AG04450 (cell line): ENCODE measurements around the gene IGSF6. TPM values are rescaled to one million over a fixed set of nuclear protein-coding genes. Genes with fewer than 3 reads are reported as not detected.
"Not testable (repeated sequence)": the region's sequence is repeated elsewhere in the genome, so short reads cannot be mapped to it uniquely, and the experiment has no call there.

Source experiments
- CTCF ChIA-PET: fragments of 300-600, 350-600 bp; formaldehyde crosslinking; extraction: SDS; loops from one replicate; lab custom pipeline; 2022; ENCODE audit warnings: antibody characterized with exemption, inconsistent platforms; lab: Charles Lee
- POLR2A ChIA-PET: fragments of 350-600 bp; formaldehyde crosslinking; extraction: SDS; loops from one replicate; lab custom pipeline; 2021; ENCODE audit warnings: antibody characterized with exemption, inconsistent platforms; lab: Yijun Ruan, JAX
- DNase-seq: peaks from one replicate; pipeline ENCODE4 v3.0.0-alpha.2; 2011; ENCODE audit warnings: low read depth, low spot score
- H3K27ac ChIP-seq: one replicate; pipeline ENCODE4 v1.5.1; 2012; ENCODE audit warnings: low read depth, low read length, control low read depth
- H3K27me3 ChIP-seq: one replicate; pipeline ENCODE4 v1.6.0; 2012; ENCODE audit warnings: low read length; ENCODE audit not compliant: control insufficient read depth, insufficient read depth
- H3K4me3 ChIP-seq: 2 replicates; pipeline ENCODE4 v1.5.1; 2011; ENCODE audit warnings: mild to moderate bottlenecking, low read depth, low read length, control low read depth
- H3K9me3 ChIP-seq: 2 replicates; pipeline ENCODE4 v1.5.1; 2012; ENCODE audit warnings: low read length; ENCODE audit not compliant: control insufficient read depth, insufficient read depth
- CTCF ChIP-seq: IDR thresholded peaks from 2 replicates; pipeline ENCODE4 v1.5.1; 2011; ENCODE audit warnings: low read depth, low read length, control low read depth, inconsistent platforms
- polyA plus RNA-seq: library from polyadenylated mRNA; depleted of rRNA; stranded (reverse); fragments of >200 nt; gene quantifications from 2 replicates; pipeline ENCODE4 v1.2.3, GENCODE V29; 2011

IGSF6 gene
- polyA plus RNA-seq, 1 experiment = not detected

GRCh38 chr16:21630866-21631265 is 21.5 kb downstream of the IGSF6 start:
- DNase-seq, H3K27me3 ChIP-seq, H3K9me3 ChIP-seq, H3K4me3 ChIP-seq, POLR2A ChIA-PET, H3K27ac ChIP-seq: not testable (repeated sequence)
- CTCF ChIA-PET = interaction anchor here (0.8 to 2.1 kb wide), 2 partner anchors 11 to 26 kb away, joined by 3 to 8 read pairs; no protein-coding TSS in a partner anchor

GRCh38 chr16:21629616-21630539 is 22.5 kb downstream of the IGSF6 start:
- CTCF ChIA-PET = interaction anchor here (0.8 to 2.1 kb wide), 2 partner anchors 12 to 27 kb away, joined by 3 to 8 read pairs; no protein-coding TSS in a partner anchor
- H3K27me3 ChIP-seq, H3K4me3 ChIP-seq, H3K9me3 ChIP-seq, H3K27ac ChIP-seq, DNase-seq, POLR2A ChIA-PET: not testable (repeated sequence)

GRCh38 chr16:21628772-21629171 is 23.6 kb downstream of the IGSF6 start:
- no peak for DNase-seq
- Histone ChIP-seq H3K27me3 (no peaks in the 10 kb centered on the region), H3K4me3 (no peak overlapping the region), H3K27ac (no peak overlapping the region), H3K9me3 (peaks cover 6% of the 10 kb centered on the region)
- TF ChIP-seq CTCF = no peak
- ChIA-PET CTCF (no interaction called here), POLR2A (no interaction called here)

DNA sequence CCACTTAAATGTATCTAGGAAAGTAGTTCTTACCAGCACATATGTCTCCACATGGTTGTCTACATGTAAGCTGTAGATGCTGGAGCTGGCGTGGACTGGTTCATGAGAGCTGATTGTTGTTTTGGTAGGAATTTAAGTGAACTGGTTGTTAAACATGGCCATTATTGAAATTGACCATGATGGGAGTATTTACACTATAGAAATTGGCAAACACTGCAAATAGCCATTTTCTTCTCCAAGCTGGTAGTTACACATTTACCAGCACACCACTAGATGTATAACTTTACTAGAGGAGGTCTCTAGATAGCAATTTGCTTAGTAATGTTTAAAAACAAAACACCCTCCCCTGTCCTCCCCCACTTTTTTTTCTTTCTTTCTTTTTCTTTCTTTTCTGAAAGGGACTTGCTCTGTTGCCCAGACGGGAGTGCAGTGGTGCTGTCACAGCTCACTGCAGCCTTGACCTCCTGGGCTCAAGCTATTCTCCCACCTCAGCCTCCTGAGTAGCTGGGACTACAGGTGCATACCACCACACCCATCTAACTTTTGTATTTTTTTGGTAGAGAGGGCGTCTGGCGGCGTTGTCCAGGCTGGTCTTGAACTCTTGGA is 24.2 kb downstream of the IGSF6 start:
- Histone ChIP-seq H3K4me3 (no peak overlapping the region), H3K9me3 (peaks cover 6% of the 10 kb centered on the region), H3K27ac (no peak overlapping the region), H3K27me3 (no peaks in the 10 kb centered on the region)
- ChIA-PET CTCF (interaction anchor here (0.8 to 1.1 kb wide), 2 partner anchors 13 to 81 kb away, joined by 3 to 5 read pairs; no protein-coding TSS in a partner anchor), POLR2A (no interaction called here)
- TF ChIP-seq CTCF = no peak
- DNase-seq = no peak

- peaks cover 6% of the 10 kb centered on the region for H3K9me3 ChIP-seq
- H3K27ac ChIP-seq = peak overlapping the region; percentile 85
- TF ChIP-seq CTCF = no peak
- DNase-seq = peak; percentile 42
- ChIA-PET CTCF (interaction anchor here (2.5 kb wide), 1 partner anchor 30 kb away, joined by 11 read pairs; no protein-coding TSS in a partner anchor), POLR2A (no interaction called here)
- no peaks in the 10 kb centered on the region for H3K27me3 ChIP-seq
- H3K4me3 ChIP-seq = no peak overlapping the region; the same call in 1 of the 2 replicates
These were observed 25.6 kb downstream of the IGSF6 start for GRCh38 chr16:21626659-21627277.
